Effector memory CD8-positive, alpha-beta T cell (primary cell): ENCODE measurements around the gene PCDH11Y.
"Not testable (repeated sequence)": the region's sequence is repeated elsewhere in the genome, so short reads cannot be mapped to it uniquely, and the experiment has no call there.

Experiments
- ATAC-seq: fragments of 150-1000 bp; cut with Tn5 transposase; replicated peaks from 2 replicates; pipeline ENCODE4 v1.10.0; 2021; ENCODE audit warnings: mild to moderate bottlenecking, moderate library complexity
- DNase-seq, 3 experiments: peaks; one replicate each; pipeline ENCODE4 v3.0.0; 2021
- H3K27ac Mint-ChIP-seq, 2 donors: one replicate each; pipeline ENCODE4 v1.8.0; 2022; ENCODE audit warnings: mild to moderate bottlenecking in 2 of 2, mixed read lengths in 2 of 2, moderate library complexity in 2 of 2
- H3K27me3 Mint-ChIP-seq, 2 donors: one replicate each; pipeline ENCODE4 v1.8.0; 2022; ENCODE audit warnings: mixed read lengths in 2 of 2
- H3K36me3 Mint-ChIP-seq: one replicate; pipeline ENCODE4 v1.8.0; 2022; ENCODE audit warnings: mild to moderate bottlenecking, moderate library complexity, mixed read lengths; ENCODE audit not compliant: insufficient read depth
- H3K4me1 Mint-ChIP-seq, 2 donors: one replicate each; pipeline ENCODE4 v1.8.0; 2022; ENCODE audit warnings: low read depth in 2 of 2, mixed read lengths in 2 of 2
- H3K4me3 Mint-ChIP-seq, 2 donors: one replicate each; pipeline ENCODE4 v1.8.0; 2022; ENCODE audit warnings: mild to moderate bottlenecking in 2 of 2, mixed read lengths in 2 of 2, moderate library complexity in 2 of 2
- H3K9me3 Mint-ChIP-seq, 2 donors: one replicate each; pipeline ENCODE4 v1.8.0; 2022; ENCODE audit warnings: mixed read lengths in 2 of 2

Gene PCDH11Y

DNA sequence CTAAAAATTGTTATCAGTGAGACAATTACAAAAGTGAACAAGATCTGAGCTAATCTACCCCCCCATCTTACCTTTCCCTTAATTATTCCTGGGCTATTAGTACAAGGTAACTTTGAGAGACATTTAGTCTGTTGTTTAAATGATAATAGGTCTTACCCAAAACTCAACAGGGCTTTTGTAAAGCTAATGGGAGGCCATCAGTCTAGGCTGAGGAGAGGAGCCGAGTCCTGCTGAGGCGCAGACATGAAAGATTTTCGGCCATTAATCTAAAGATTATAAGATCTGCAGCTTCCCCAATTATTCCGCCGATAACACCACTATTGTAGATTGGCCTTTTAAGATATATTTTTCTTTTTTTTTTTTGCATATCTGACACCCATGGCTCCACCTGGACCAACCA lies 708.6 kb downstream of the PCDH11Y start:
- H3K4me3 Mint-ChIP-seq, H3K36me3 Mint-ChIP-seq, ATAC-seq, H3K27me3 Mint-ChIP-seq, H3K4me1 Mint-ChIP-seq, H3K27ac Mint-ChIP-seq, DNase-seq, H3K9me3 Mint-ChIP-seq: not testable (repeated sequence)

DNA sequence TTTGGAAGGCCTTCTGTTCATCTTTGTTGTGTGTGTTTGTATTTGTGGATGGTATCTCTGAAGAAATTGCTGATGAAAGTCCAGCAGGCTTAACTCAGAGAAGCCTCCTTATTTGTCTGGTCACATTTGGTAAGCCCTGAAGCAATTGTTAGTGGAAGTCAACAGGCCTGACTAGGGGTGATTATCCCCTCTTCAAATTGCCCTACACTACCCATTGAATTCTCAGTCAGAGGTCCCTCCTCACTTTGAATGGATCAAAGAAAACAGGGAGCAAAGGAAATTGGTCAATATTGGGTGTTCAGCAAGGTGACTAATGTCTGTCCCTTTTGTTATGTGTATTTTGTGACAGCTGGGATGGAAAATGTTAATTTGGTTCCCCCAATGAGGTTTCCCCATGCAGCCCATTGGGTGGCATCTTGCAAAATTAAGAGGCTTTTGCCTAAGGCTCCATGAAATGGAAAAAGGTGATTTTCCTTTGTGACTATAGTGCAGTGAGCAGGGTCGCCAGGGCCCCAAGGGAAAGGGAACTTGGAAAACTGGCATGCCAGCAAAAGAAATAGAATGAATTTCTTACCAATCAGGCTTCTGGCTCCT lies 709.8 kb downstream of the PCDH11Y start:
- H3K4me3 Mint-ChIP-seq, H3K27me3 Mint-ChIP-seq, H3K36me3 Mint-ChIP-seq, H3K27ac Mint-ChIP-seq, ATAC-seq, H3K4me1 Mint-ChIP-seq, H3K9me3 Mint-ChIP-seq, DNase-seq: not testable (repeated sequence)

DNA sequence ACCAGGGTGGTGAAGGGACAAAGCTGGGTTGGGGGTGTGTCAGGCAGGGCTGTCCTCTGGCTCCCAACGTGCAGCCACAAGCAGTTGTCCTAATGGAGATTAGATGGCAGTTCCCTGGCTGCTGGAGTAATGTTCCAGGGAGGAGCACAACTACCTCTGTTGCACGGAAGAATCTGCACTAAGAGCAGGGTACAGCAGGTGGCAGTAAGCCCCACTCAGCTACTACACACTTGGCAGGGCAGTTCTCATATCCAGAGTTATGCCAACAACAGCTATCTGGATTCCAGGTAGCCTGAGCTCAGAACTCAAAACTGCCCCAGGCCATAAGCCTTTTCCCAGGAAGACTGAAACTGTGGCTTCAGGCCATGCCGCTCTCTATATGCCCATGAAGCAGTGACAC lies 761.3 kb downstream of the PCDH11Y start:
- H3K4me1 Mint-ChIP-seq, result not testable (repeated sequence)

DNA sequence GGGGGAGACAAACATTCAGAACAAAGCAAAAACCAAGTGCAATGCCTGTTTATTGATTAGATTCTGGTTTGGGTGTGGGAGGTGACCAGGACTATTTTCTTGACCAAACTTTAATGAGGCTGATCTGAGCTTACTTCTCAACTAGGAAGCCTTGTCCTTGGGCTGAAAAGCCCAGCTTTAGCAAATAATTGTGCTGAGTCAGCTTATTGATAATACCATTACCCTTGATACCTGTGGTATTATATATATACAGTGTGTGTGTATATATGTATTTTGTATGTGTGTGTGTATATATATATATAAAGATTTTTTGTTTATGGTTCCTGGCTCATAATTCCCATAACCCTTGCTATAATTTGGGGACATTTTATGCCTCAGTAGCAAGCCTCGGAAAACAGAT lies 776.4 kb downstream of the PCDH11Y start:
- DNase-seq, H3K4me3 Mint-ChIP-seq, H3K9me3 Mint-ChIP-seq, H3K4me1 Mint-ChIP-seq, H3K36me3 Mint-ChIP-seq, H3K27ac Mint-ChIP-seq, H3K27me3 Mint-ChIP-seq, ATAC-seq: not testable (repeated sequence)

More for the DNA sequence above, 761.3 kb downstream of the PCDH11Y start:
- H3K27me3 Mint-ChIP-seq, H3K9me3 Mint-ChIP-seq, DNase-seq, H3K36me3 Mint-ChIP-seq, H3K4me3 Mint-ChIP-seq, ATAC-seq, H3K27ac Mint-ChIP-seq: not testable (repeated sequence)
